ENCODE results near the gene TUBB2B.

The TUBB2B gene

GRCh38 chr6:3175715-3176402 lies 51.6 kb downstream of the TUBB2B start:
- TF ChIP-seq ARNTL (CRISPR knock-in tag; IDR thresholded peaks at IDR 0.05; ENCODE audit: borderline replicate concordance, low read depth) (no peak), BACH2 (CRISPR knock-in tag; IDR thresholded peaks at IDR 0.05; ENCODE audit: borderline replicate concordance) (no peak), CSRNP3 (CRISPR knock-in tag; IDR thresholded peaks at IDR 0.05) (no peak)
- ATAC-seq = no peak
